ACHN (cell line): ENCODE results near the gene NAGLU.
A peak's percentile ranks its signal among the peaks of the same experiment; 100 is the strongest.
"Not testable (repeated sequence)": the region's sequence is repeated elsewhere in the genome, so short reads cannot be mapped to it uniquely, and the experiment has no call there.

ENCODE experiments used
- DNase-seq: peaks from one replicate; pipeline ENCODE4 v3.0.0-alpha.2; 2015
- in situ Hi-C: cut with HindIII; loops from 2 replicates; pipeline ENCODE4 v1.10.0; 2017; ENCODE audit warnings: low sequenced_read_pairs, low pct_ligation_motif_present, low pct_unique_long_range_greater_than_20kb

Gene NAGLU

GRCh38 chr17:42537826-42538451, 1.9 kb downstream of the NAGLU start:
- in situ Hi-C loops: no loop called here
- DNase-seq: no peak

- in situ Hi-C loops: no loop called here
- no peak for DNase-seq
Observed at GRCh38 chr17:42538482-42538881, 2.4 kb downstream of the NAGLU start.

GRCh38 chr17:42540558-42540957, 4.5 kb downstream of the NAGLU start:
- in situ Hi-C loops: not testable (repeated sequence)

GRCh38 chr17:42541041-42541833, 5.2 kb downstream of the NAGLU start:
- in situ Hi-C loops: no loop called here
- no peak for DNase-seq

More at GRCh38 chr17:42540558-42540957, 4.5 kb downstream of the NAGLU start:
- DNase-seq: not testable (repeated sequence)

- DNase-seq: no peak
- in situ Hi-C loops: no loop called here
Observed at GRCh38 chr17:42543190-42544079, 7.4 kb downstream of the NAGLU start.

- no peak for DNase-seq
- in situ Hi-C loops: no loop called here
Observed at GRCh38 chr17:42544874-42545283, 8.8 kb downstream of the NAGLU start.

- in situ Hi-C loops, DNase-seq: not testable (repeated sequence)
Observed at GRCh38 chr17:42545755-42546505, 9.9 kb downstream of the NAGLU start.

GRCh38 chr17:42547001-42547461, 11.0 kb downstream of the NAGLU start:
- in situ Hi-C loops: no loop called here
- no peak for DNase-seq

GRCh38 chr17:42547698-42548069, 11.6 kb downstream of the NAGLU start:
- in situ Hi-C loops: no loop called here

GRCh38 chr17:42548070-42548837, 12.2 kb downstream of the NAGLU start:
- in situ Hi-C loops: no loop called here
- peak; percentile 84 for DNase-seq

More at GRCh38 chr17:42547698-42548069, 11.6 kb downstream of the NAGLU start:
- no peak for DNase-seq

GRCh38 chr17:42548993-42549755, 13.1 kb downstream of the NAGLU start:
- in situ Hi-C loops: no loop called here
- DNase-seq: no peak

- in situ Hi-C loops, DNase-seq: not testable (repeated sequence)
Observed at GRCh38 chr17:42552736-42553135, 16.7 kb downstream of the NAGLU start, which contains the start of gene HSD17B1. HSD17B1 (plus strand) TSS chr17:42552923; CDS start chr17:42552934, 11 bp downstream.

GRCh38 chr17:42553161-42553818, 17.2 kb downstream of the NAGLU start:
- no peak for DNase-seq
- in situ Hi-C loops: no loop called here

- peak; percentile 43 for DNase-seq
- in situ Hi-C loops: no loop called here
Observed at GRCh38 chr17:42553866-42554249, 17.8 kb downstream of the NAGLU start.

GRCh38 chr17:42554250-42555121, 18.4 kb downstream of the NAGLU start:
- in situ Hi-C loops: no loop called here
- DNase-seq: peak; percentile 87
